Ishikawa (cell line): ENCODE data around the gene WWOX.

Experiments
- CEBPB ChIP-seq: IDR thresholded peaks from 2 replicates; pipeline ENCODE4 v1.6.1; 2012
- CREB1 ChIP-seq: IDR thresholded peaks from 2 replicates; pipeline ENCODE4 v1.6.1; 2012; ENCODE audit warnings: low read depth
- EGR1 ChIP-seq: IDR thresholded peaks from 2 replicates; pipeline ENCODE4 v1.6.1; 2012
- EP300 ChIP-seq: IDR thresholded peaks from 2 replicates; pipeline ENCODE4 v1.6.1; 2012; ENCODE audit warnings: borderline replicate concordance
- FOXM1 ChIP-seq: IDR thresholded peaks from 2 replicates; pipeline ENCODE4 v1.6.1; 2012; ENCODE audit warnings: low read depth, borderline replicate concordance
- NFIC ChIP-seq: IDR thresholded peaks from 2 replicates; pipeline ENCODE4 v1.6.1; 2012
- RAD21 ChIP-seq: IDR thresholded peaks from 2 replicates; pipeline ENCODE4 v1.6.1; 2012; ENCODE audit warnings: low read depth
- TAF1 ChIP-seq: IDR thresholded peaks from 2 replicates; pipeline ENCODE4 v1.6.1; 2012; ENCODE audit warnings: low read depth, mild to moderate bottlenecking
- TCF12 ChIP-seq: IDR thresholded peaks from 2 replicates; pipeline ENCODE4 v1.6.1; 2012; ENCODE audit warnings: low read depth
- TEAD4 ChIP-seq: IDR thresholded peaks from 2 replicates; pipeline ENCODE4 v1.6.1; 2012
- YY1 ChIP-seq: IDR thresholded peaks from 2 replicates; pipeline ENCODE4 v1.6.1; 2012; ENCODE audit warnings: low read depth
- ZBTB7A ChIP-seq: IDR thresholded peaks from 2 replicates; pipeline ENCODE4 v1.6.1; 2012; ENCODE audit warnings: low read depth
- TF ChIP-seq, protein P1 (sequence below): IDR thresholded peaks from 2 replicates; pipeline ENCODE4 v1.6.1; 2012
- TF ChIP-seq, protein P2 (sequence below): IDR thresholded peaks from 2 replicates; pipeline ENCODE4 v1.6.1; 2012; ENCODE audit warnings: low read depth, mild to moderate bottlenecking
- TF ChIP-seq, protein P3 (sequence below): IDR thresholded peaks from 2 replicates; pipeline ENCODE4 v1.6.1; 2012

The WWOX gene

DNA sequence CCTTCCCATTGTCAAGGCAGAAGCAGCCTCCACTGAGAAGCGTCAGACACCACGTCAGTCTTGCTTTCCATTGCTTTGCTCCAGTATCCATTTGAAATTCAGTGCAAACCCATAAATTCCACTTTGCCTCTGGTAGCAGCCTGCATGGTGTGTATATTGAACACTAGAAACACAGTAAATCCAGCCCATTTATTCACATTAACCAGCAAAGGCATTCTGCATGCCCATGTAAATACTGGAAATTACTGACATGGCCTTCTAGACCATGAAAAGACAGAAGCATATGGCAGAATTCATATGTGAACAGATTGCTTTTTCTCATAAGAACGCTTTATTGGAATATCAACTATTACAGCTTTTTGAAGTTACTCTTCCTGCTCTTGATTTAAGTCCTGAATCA lies 595.0 kb downstream of the WWOX start:
- no peak for TF ChIP-seq TAF1
- TF ChIP-seq ZBTB7A: no peak
- TF ChIP-seq, protein P1, sequence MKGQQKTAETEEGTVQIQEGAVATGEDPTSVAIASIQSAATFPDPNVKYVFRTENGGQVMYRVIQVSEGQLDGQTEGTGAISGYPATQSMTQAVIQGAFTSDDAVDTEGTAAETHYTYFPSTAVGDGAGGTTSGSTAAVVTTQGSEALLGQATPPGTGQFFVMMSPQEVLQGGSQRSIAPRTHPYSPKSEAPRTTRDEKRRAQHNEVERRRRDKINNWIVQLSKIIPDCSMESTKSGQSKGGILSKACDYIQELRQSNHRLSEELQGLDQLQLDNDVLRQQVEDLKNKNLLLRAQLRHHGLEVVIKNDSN: no peak
- TF ChIP-seq CREB1: no peak
- no peak for TF ChIP-seq RAD21
- no peak for TF ChIP-seq TEAD4
- no peak for TF ChIP-seq NFIC
- TF ChIP-seq, protein P2, sequence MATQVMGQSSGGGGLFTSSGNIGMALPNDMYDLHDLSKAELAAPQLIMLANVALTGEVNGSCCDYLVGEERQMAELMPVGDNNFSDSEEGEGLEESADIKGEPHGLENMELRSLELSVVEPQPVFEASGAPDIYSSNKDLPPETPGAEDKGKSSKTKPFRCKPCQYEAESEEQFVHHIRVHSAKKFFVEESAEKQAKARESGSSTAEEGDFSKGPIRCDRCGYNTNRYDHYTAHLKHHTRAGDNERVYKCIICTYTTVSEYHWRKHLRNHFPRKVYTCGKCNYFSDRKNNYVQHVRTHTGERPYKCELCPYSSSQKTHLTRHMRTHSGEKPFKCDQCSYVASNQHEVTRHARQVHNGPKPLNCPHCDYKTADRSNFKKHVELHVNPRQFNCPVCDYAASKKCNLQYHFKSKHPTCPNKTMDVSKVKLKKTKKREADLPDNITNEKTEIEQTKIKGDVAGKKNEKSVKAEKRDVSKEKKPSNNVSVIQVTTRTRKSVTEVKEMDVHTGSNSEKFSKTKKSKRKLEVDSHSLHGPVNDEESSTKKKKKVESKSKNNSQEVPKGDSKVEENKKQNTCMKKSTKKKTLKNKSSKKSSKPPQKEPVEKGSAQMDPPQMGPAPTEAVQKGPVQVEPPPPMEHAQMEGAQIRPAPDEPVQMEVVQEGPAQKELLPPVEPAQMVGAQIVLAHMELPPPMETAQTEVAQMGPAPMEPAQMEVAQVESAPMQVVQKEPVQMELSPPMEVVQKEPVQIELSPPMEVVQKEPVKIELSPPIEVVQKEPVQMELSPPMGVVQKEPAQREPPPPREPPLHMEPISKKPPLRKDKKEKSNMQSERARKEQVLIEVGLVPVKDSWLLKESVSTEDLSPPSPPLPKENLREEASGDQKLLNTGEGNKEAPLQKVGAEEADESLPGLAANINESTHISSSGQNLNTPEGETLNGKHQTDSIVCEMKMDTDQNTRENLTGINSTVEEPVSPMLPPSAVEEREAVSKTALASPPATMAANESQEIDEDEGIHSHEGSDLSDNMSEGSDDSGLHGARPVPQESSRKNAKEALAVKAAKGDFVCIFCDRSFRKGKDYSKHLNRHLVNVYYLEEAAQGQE: no peak
- TF ChIP-seq FOXM1: no peak
- TF ChIP-seq TCF12: no peak
- no peak for TF ChIP-seq EP300
- TF ChIP-seq, protein P3, sequence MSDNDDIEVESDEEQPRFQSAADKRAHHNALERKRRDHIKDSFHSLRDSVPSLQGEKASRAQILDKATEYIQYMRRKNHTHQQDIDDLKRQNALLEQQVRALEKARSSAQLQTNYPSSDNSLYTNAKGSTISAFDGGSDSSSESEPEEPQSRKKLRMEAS: no peak
- no peak for TF ChIP-seq EGR1
- TF ChIP-seq CEBPB: no peak
- TF ChIP-seq YY1: no peak

DNA sequence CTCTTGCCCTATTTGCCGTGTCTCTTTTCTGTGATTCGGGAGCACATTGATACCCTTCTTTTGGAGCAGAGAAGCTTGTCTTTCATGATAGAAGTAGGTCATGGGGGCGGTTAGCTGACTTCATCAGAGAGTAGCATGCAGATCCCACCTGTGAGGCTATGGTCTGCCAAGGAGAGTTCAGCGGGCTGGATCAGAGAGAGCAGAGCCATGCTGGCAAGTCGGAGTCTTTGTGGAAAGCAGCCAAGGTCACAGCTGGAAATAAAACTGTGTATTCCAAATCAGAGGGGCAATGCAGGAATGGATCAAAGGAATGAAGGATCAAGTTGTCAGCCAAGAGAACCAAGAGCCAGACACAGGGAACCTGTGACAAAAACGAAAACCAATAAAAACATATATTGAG lies 595.9 kb downstream of the WWOX start:
- no peak for TF ChIP-seq TEAD4
- no peak for TF ChIP-seq CEBPB
- TF ChIP-seq RAD21: no peak
- TF ChIP-seq, protein P3: no peak
- no peak for TF ChIP-seq TAF1
- TF ChIP-seq, protein P2: no peak
- no peak for TF ChIP-seq NFIC

DNA sequence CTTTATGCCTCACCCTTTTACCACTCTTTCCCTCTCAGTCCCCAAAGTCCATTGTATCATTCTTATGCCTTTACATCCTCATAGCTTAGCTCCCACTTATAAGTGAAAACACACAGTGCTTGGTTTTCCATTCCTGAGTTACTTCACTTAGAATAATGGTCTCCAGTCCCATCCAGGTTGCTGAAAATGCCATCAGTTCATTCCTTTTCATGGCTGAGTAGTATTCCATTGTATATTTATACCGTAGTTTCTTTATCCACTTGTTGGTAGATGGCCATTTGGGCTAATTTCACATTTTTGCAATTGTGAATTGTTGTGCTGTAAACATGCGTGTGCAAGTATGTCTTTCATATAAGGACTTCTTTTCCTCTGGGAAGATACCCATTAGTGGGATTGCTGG lies 597.3 kb downstream of the WWOX start:
- TF ChIP-seq NFIC (no peak), YY1 (no peak), TCF12 (no peak), FOXM1 (no peak), ZBTB7A (no peak), CREB1 (no peak), CEBPB (no peak), EP300 (no peak), TEAD4 (no peak), RAD21 (no peak), TAF1 (no peak), EGR1 (no peak)
- TF ChIP-seq, protein P3: no peak
- TF ChIP-seq, protein P1: no peak
- TF ChIP-seq, protein P2: no peak

DNA sequence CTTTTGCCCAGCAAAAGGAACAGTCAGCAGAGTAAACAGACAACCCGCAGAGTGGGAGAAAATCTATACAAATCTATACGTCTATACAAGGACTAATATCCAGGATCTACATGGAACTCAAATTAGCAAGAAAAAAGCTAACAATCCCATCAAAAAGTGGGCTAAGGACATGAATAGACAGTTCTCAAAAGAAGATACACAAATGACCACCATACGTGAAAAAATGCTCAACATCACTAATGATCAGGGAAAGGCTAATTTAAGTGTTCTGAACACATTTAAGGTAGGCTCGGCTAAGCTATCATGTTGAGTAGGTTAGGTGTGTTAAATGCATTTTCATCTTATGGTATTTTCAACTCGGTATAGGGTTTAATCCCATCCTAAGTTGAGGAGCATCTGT lies 598.0 kb downstream of the WWOX start:
- TF ChIP-seq, protein P2: no peak
- TF ChIP-seq FOXM1 (no peak), RAD21 (no peak), YY1 (no peak), CREB1 (no peak), TCF12 (no peak), CEBPB (no peak), EP300 (no peak), ZBTB7A (no peak), TEAD4 (no peak), EGR1 (no peak), TAF1 (no peak), NFIC (no peak)
- TF ChIP-seq, protein P3: no peak
- TF ChIP-seq, protein P1: no peak
